ENCODE results near the gene TSC22D4. TPM values are rescaled to one million over a fixed set of nuclear protein-coding genes. Genes with fewer than 3 reads are reported as not detected.
A peak's percentile ranks its signal among the peaks of the same experiment; 100 is the strongest.
"Not testable (repeated sequence)": the region's sequence is repeated elsewhere in the genome, so short reads cannot be mapped to it uniquely, and the experiment has no call there.

The TSC22D4 gene
- 32.3 and 44.2 TPM in 2 replicates for total RNA-seq

- DNase-seq, result peak; percentile 78
These were observed at the start of gene TSC22D4 for GRCh38 chr7:100478958-100479660. TSC22D4 (minus strand) TSS chr7:100479214; CDS start chr7:100478038, 1,176 bp downstream.

GRCh38 chr7:100528108-100528866 lies 49.3 kb upstream of the TSC22D4 start:
- not testable (repeated sequence) for DNase-seq

GRCh38 chr7:100523192-100523591 lies 44.2 kb upstream of the TSC22D4 start:
- not testable (repeated sequence) for DNase-seq

GRCh38 chr7:100521909-100522593 lies 43.0 kb upstream of the TSC22D4 start:
- DNase-seq, result not testable (repeated sequence)

GRCh38 chr7:100521076-100521475 lies 42.1 kb upstream of the TSC22D4 start:
- DNase-seq, result no peak

GRCh38 chr7:100520138-100520537 lies 41.1 kb upstream of the TSC22D4 start:
- DNase-seq, result no peak

GRCh38 chr7:100519580-100519979 lies 40.6 kb upstream of the TSC22D4 start:
- no peak for DNase-seq

- DNase-seq, result no peak
These were observed 38.3 kb upstream of the TSC22D4 start for GRCh38 chr7:100517305-100517704.

GRCh38 chr7:100516135-100516812 lies 37.3 kb upstream of the TSC22D4 start:
- no peak for DNase-seq

GRCh38 chr7:100515072-100515532 lies 36.1 kb upstream of the TSC22D4 start:
- peak; percentile 69 for DNase-seq

- DNase-seq, result no peak
These were observed 34.3 kb upstream of the TSC22D4 start for GRCh38 chr7:100513212-100513810.

- no peak for DNase-seq
These were observed 31.6 kb upstream of the TSC22D4 start for GRCh38 chr7:100510437-100511239.

GRCh38 chr7:100509231-100509630 lies 30.2 kb upstream of the TSC22D4 start:
- peak; percentile 40 for DNase-seq

- DNase-seq, result no peak
These were observed 27.4 kb upstream of the TSC22D4 start for GRCh38 chr7:100506356-100506923.

- DNase-seq, result no peak
These were observed 26.0 kb upstream of the TSC22D4 start for GRCh38 chr7:100504887-100505611.

GRCh38 chr7:100504031-100504430 lies 25.0 kb upstream of the TSC22D4 start:
- DNase-seq, result not testable (repeated sequence)

GRCh38 chr7:100500743-100501142 lies 21.7 kb upstream of the TSC22D4 start:
- DNase-seq, result not testable (repeated sequence)

GRCh38 chr7:100496509-100496908 lies 17.5 kb upstream of the TSC22D4 start:
- DNase-seq, result no peak

- peak; percentile 71 for DNase-seq
These were observed 14.7 kb upstream of the TSC22D4 start for GRCh38 chr7:100493476-100494264.
